GM19035 (cell line): ENCODE results near the gene CNOT9.
A peak's percentile ranks its signal among the peaks of the same experiment; 100 is the strongest.
"Not testable (repeated sequence)": the region's sequence is repeated elsewhere in the genome, so short reads cannot be mapped to it uniquely, and the experiment has no call there.

Experiments
- ATAC-seq: cut with Tn5 transposase; IDR thresholded peaks from one replicate; pipeline ENCODE4 v1.9.1; 2021; ENCODE audit not compliant: unreplicated experiment

CNOT9 gene

GRCh38 chr2:218568190-218569037 lies at the start of gene CNOT9, which contains the start of gene USP37:
TSS of gene CNOT9 (plus strand) at chr2:218568839. CDS start at chr2:218568955, 116 bp downstream.
TSS of gene USP37 (minus strand) at chr2:218568351. CDS start at chr2:218558653, 9,698 bp downstream.
- ATAC-seq = peak; percentile 83

GRCh38 chr2:218518876-218519275 lies 49.8 kb upstream of the CNOT9 start:
- ATAC-seq = no peak

GRCh38 chr2:218523651-218524050 lies 45.0 kb upstream of the CNOT9 start:
- ATAC-seq = no peak

- not testable (repeated sequence) for ATAC-seq
These were observed 40.2 kb upstream of the CNOT9 start for GRCh38 chr2:218528409-218528808.

- ATAC-seq = no peak
These were observed 38.6 kb upstream of the CNOT9 start for GRCh38 chr2:218529990-218530389.

- no peak for ATAC-seq
These were observed 31.7 kb upstream of the CNOT9 start for GRCh38 chr2:218536804-218537494.

- ATAC-seq = no peak
These were observed 28.6 kb upstream of the CNOT9 start for GRCh38 chr2:218540015-218540414.

GRCh38 chr2:218546012-218546411 lies 22.6 kb upstream of the CNOT9 start:
- no peak for ATAC-seq

- ATAC-seq = no peak
These were observed 21.1 kb upstream of the CNOT9 start for GRCh38 chr2:218547511-218547910.

- no peak for ATAC-seq
These were observed 20.7 kb upstream of the CNOT9 start for GRCh38 chr2:218547978-218548377.

GRCh38 chr2:218554225-218554624 lies 14.4 kb upstream of the CNOT9 start:
- ATAC-seq = not testable (repeated sequence)

- no peak for ATAC-seq
These were observed 13.1 kb upstream of the CNOT9 start for GRCh38 chr2:218555527-218555926.

- no peak for ATAC-seq
These were observed 10.7 kb upstream of the CNOT9 start for GRCh38 chr2:218557941-218558340.

GRCh38 chr2:218558986-218559385 lies 9.7 kb upstream of the CNOT9 start:
- ATAC-seq = no peak

- ATAC-seq = no peak
These were observed 4.6 kb upstream of the CNOT9 start for GRCh38 chr2:218564056-218564455.

GRCh38 chr2:218566296-218566695 lies 2.3 kb upstream of the CNOT9 start:
- ATAC-seq = no peak

- ATAC-seq = peak; percentile 39
These were observed 846 bp upstream of the CNOT9 start for GRCh38 chr2:218567797-218568189.

GRCh38 chr2:218569038-218569431 lies 396 bp downstream of the CNOT9 start:
- peak; percentile 30 for ATAC-seq

GRCh38 chr2:218569661-218570500 lies 1.2 kb downstream of the CNOT9 start:
- no peak for ATAC-seq

- no peak for ATAC-seq
These were observed 2.2 kb downstream of the CNOT9 start for GRCh38 chr2:218570850-218571249.

GRCh38 chr2:218576854-218577253 lies 8.2 kb downstream of the CNOT9 start:
- no peak for ATAC-seq
